GM19397 (cell line): ENCODE data around the gene KMT2E.
A peak's percentile ranks its signal among the peaks of the same experiment; 100 is the strongest.

Experiments used
- ATAC-seq: cut with Tn5 transposase; IDR thresholded peaks from one replicate; pipeline ENCODE4 v1.9.1; 2021; ENCODE audit warnings: mild to moderate bottlenecking, moderate library complexity; ENCODE audit not compliant: unreplicated experiment

Gene KMT2E

GRCh38 chr7:105006367-105007136, 7.5 kb upstream of the KMT2E start:
- no peak for ATAC-seq

- no peak for ATAC-seq
Measured at GRCh38 chr7:105007298-105007697, 6.7 kb upstream of the KMT2E start.

GRCh38 chr7:105009667-105010503, 4.1 kb upstream of the KMT2E start:
- no peak for ATAC-seq

- no peak for ATAC-seq
Measured at GRCh38 chr7:105010504-105011130, 3.4 kb upstream of the KMT2E start.

- ATAC-seq: no peak
Measured at GRCh38 chr7:105011141-105011830, 2.7 kb upstream of the KMT2E start.

- ATAC-seq: no peak
Measured at GRCh38 chr7:105011831-105012502, 2.0 kb upstream of the KMT2E start.

- peak; percentile 74 for ATAC-seq
Measured at GRCh38 chr7:105012503-105013220, 1.3 kb upstream of the KMT2E start.

GRCh38 chr7:105013221-105013815, 687 bp upstream of the KMT2E start:
- peak; percentile 40 for ATAC-seq

GRCh38 chr7:105014693-105015389, 836 bp downstream of the KMT2E start:
- ATAC-seq: no peak

GRCh38 chr7:105015390-105015965, 1.5 kb downstream of the KMT2E start:
- no peak for ATAC-seq

GRCh38 chr7:105016068-105016708, 2.2 kb downstream of the KMT2E start:
- no peak for ATAC-seq

- no peak for ATAC-seq
Measured at GRCh38 chr7:105016709-105017656, 3.0 kb downstream of the KMT2E start.

GRCh38 chr7:105017657-105018365, 3.8 kb downstream of the KMT2E start:
- no peak for ATAC-seq

- no peak for ATAC-seq
Measured at GRCh38 chr7:105019269-105019668, 5.3 kb downstream of the KMT2E start.

- ATAC-seq: no peak
Measured at GRCh38 chr7:105020926-105021325, 6.9 kb downstream of the KMT2E start.

GRCh38 chr7:105021352-105021751, 7.3 kb downstream of the KMT2E start:
- no peak for ATAC-seq
